Transverse colon (tissue), 4 donors: ENCODE results near the gene PRR7.

Experiments used
- CTCF ChIP-seq, 5 experiments: fragments of 200-600 bp in 3 of 5; fragments of 450-650 bp in 2 of 5; sonication (generic) in 3 of 5; IDR thresholded peaks; 1 replicate in 2 of 5; 2 replicates in 3 of 5; pipeline ENCODE4 v1.5.1; 2016 to 2017; ENCODE audit warnings: antibody characterized with exemption in 5 of 5, inconsistent platforms in 3 of 5, mild to moderate bottlenecking in 2 of 5, moderate library complexity in 1 of 5
- EP300 ChIP-seq: sonication (generic); formaldehyde crosslinking; IDR thresholded peaks from one replicate; pipeline ENCODE4 v1.6.1; 2017; ENCODE audit warnings: antibody characterized with exemption, low read depth
- POLR2AphosphoS5 ChIP-seq, 3 donors: sonication (generic); formaldehyde crosslinking; IDR thresholded peaks; one replicate each; pipeline ENCODE4 v1.6.1; 2016; ENCODE audit warnings: antibody characterized with exemption in 3 of 3

DNA sequence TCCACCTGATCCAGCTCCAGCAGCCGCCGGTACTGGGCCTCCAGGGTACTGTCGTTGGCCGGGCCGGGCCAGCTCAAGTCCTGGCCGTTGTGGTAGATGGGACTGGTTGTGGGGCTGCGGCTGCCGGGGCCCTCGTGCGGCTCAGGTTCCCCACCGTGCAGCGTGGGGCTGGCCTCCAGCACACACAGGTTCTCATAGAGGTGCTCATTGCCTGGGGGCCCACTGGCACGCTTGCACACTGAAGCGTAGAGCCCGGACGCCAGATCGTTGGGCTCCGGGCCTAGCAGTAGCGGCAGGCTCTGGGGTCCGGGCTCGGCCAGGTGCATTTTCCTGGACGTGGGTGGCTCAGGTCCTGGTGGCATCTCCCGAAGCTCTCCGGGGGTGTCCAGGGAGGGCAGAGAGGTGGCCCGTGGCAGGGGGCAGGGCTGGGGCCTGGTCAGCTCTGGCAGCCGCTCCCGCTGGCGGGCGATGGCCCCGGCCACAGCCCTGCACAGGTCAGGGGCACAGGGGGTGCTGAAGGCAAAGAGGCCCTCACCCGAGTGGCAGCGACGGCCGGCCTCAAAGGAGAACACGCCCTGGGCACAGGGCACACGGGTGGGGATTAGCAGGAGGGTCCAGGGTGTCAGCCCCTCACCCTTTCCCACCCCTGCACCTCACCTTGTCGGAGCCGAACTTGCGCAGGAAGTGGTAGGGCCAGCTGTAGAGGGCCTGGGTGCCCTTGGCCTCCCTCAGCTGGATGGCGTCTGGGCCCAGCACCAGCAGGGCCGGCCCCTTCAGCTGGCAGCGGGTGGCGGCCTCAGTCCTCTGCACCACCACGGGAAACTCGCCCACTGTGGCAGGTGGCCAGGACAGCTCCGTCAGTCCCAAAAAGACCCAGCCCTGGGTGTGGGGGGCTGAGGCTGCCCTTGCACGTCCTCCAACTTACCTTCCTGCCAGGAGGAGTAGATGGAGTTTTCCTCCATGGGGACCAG is 57.8 kb downstream of the PRR7 start:
- no peak for TF ChIP-seq POLR2AphosphoS5 (IDR thresholded peaks at IDR 0.05)
- TF ChIP-seq CTCF (IDR thresholded peaks at IDR 0.05), result no peak
- no peak for TF ChIP-seq EP300
